ENCODE results near the gene SLC24A4. TPM values are rescaled to one million over a fixed set of nuclear protein-coding genes. Genes with fewer than 3 reads are reported as not detected.

SLC24A4 gene
- total and polyA plus RNA-seq, 4 donors = 5.8 to 11.8 (median 6.9) TPM

GRCh38 chr14:92437729-92438285, 114.8 kb downstream of the SLC24A4 start:
- Histone ChIP-seq H3K9me3 (ENCODE audit: control insufficient read depth, insufficient read depth, low read length) (peaks cover 3% of the 10 kb centered on the region), H3K4me3 (ENCODE audit: low read depth, low read length) (no peak overlapping the region), H3K27me3 (ENCODE audit: control insufficient read depth, insufficient read depth, low read length) (no peaks in the 10 kb centered on the region), H3K36me3 (ENCODE audit: control insufficient read depth, insufficient read depth, low read length) (no peaks in the 10 kb centered on the region), H3K4me1 (ENCODE audit: control insufficient read depth, insufficient read depth, low read length) (peaks cover 3% of the 10 kb centered on the region), H3K27ac (ENCODE audit: low read depth, low read length) (no peak overlapping the region)
- WGBS (ENCODE audit: insufficient coverage) = 67% methylated on average over 8 of the region's 12 CpGs
- peak in 1 of 6 donors; percentile 15 for DNase-seq (ENCODE audit: low read depth in 4 of 6, low spot score in 6 of 6)

GRCh38 chr14:92439537-92440344, 116.8 kb downstream of the SLC24A4 start:
- Histone ChIP-seq H3K4me3 (ENCODE audit: low read depth, low read length) (no peak overlapping the region), H3K27ac (ENCODE audit: low read depth, low read length) (no peak overlapping the region), H3K4me1 (ENCODE audit: control insufficient read depth, insufficient read depth, low read length) (peaks cover 9% of the 10 kb centered on the region), H3K27me3 (ENCODE audit: control insufficient read depth, insufficient read depth, low read length) (no peaks in the 10 kb centered on the region), H3K9me3 (ENCODE audit: control insufficient read depth, insufficient read depth, low read length) (no peaks in the 10 kb centered on the region), H3K36me3 (ENCODE audit: control insufficient read depth, insufficient read depth, low read length) (peaks cover 3% of the 10 kb centered on the region)
- DNase-seq (ENCODE audit: low read depth in 4 of 6, low spot score in 6 of 6) = no peak
- WGBS (ENCODE audit: insufficient coverage) = 72% methylated on average over 7 of the region's 12 CpGs

GRCh38 chr14:92440345-92441003, 117.5 kb downstream of the SLC24A4 start:
- Histone ChIP-seq H3K4me3 (ENCODE audit: low read depth, low read length) (no peak overlapping the region), H3K27ac (ENCODE audit: low read depth, low read length) (no peak overlapping the region), H3K27me3 (ENCODE audit: control insufficient read depth, insufficient read depth, low read length) (no peaks in the 10 kb centered on the region), H3K4me1 (ENCODE audit: control insufficient read depth, insufficient read depth, low read length) (peaks cover 9% of the 10 kb centered on the region), H3K9me3 (ENCODE audit: control insufficient read depth, insufficient read depth, low read length) (no peaks in the 10 kb centered on the region), H3K36me3 (ENCODE audit: control insufficient read depth, insufficient read depth, low read length) (peaks cover 3% of the 10 kb centered on the region)
- no peak for DNase-seq (ENCODE audit: low read depth in 4 of 6, low spot score in 6 of 6)
- WGBS (ENCODE audit: insufficient coverage) = 81% methylated on average over 7 of the region's 7 CpGs

- WGBS (ENCODE audit: insufficient coverage) = 87% methylated on average over 9 of the region's 10 CpGs
- Histone ChIP-seq H3K4me3 (ENCODE audit: low read depth, low read length) (no peak overlapping the region), H3K9me3 (ENCODE audit: control insufficient read depth, insufficient read depth, low read length) (no peaks in the 10 kb centered on the region), H3K36me3 (ENCODE audit: control insufficient read depth, insufficient read depth, low read length) (peaks cover 3% of the 10 kb centered on the region), H3K4me1 (ENCODE audit: control insufficient read depth, insufficient read depth, low read length) (peaks cover 9% of the 10 kb centered on the region), H3K27me3 (ENCODE audit: control insufficient read depth, insufficient read depth, low read length) (no peaks in the 10 kb centered on the region), H3K27ac (ENCODE audit: low read depth, low read length) (no peak overlapping the region)
- no peak for DNase-seq (ENCODE audit: low read depth in 4 of 6, low spot score in 6 of 6)
Measured at GRCh38 chr14:92441751-92442504, 119.0 kb downstream of the SLC24A4 start.

GRCh38 chr14:92443167-92443566, 120.2 kb downstream of the SLC24A4 start:
- H3K9me3 ChIP-seq (ENCODE audit: control insufficient read depth, insufficient read depth, low read length) = no peaks in the 10 kb centered on the region
- H3K27me3 ChIP-seq (ENCODE audit: control insufficient read depth, insufficient read depth, low read length) = no peaks in the 10 kb centered on the region
- 69% methylated on average over 13 of the region's 14 CpGs for WGBS (ENCODE audit: insufficient coverage)
- no peak overlapping the region for H3K4me3 ChIP-seq (ENCODE audit: low read depth, low read length)
- no peak overlapping the region for H3K27ac ChIP-seq (ENCODE audit: low read depth, low read length)
- peaks cover 9% of the 10 kb centered on the region for H3K4me1 ChIP-seq (ENCODE audit: control insufficient read depth, insufficient read depth, low read length)
- no peak for DNase-seq (ENCODE audit: low read depth in 4 of 6, low spot score in 6 of 6)
- peaks cover 3% of the 10 kb centered on the region for H3K36me3 ChIP-seq (ENCODE audit: control insufficient read depth, insufficient read depth, low read length)

- H3K27me3 ChIP-seq (ENCODE audit: control insufficient read depth, insufficient read depth, low read length) = no peaks in the 10 kb centered on the region
- H3K27ac ChIP-seq (ENCODE audit: low read depth, low read length) = no peak overlapping the region
- peaks cover 10% of the 10 kb centered on the region for H3K4me1 ChIP-seq (ENCODE audit: control insufficient read depth, insufficient read depth, low read length)
- no peak overlapping the region for H3K4me3 ChIP-seq (ENCODE audit: low read depth, low read length)
- no peaks in the 10 kb centered on the region for H3K9me3 ChIP-seq (ENCODE audit: control insufficient read depth, insufficient read depth, low read length)
- 91% methylated on average over 7 of the region's 8 CpGs for WGBS (ENCODE audit: insufficient coverage)
- no peak for DNase-seq (ENCODE audit: low read depth in 4 of 6, low spot score in 6 of 6)
- peaks cover 3% of the 10 kb centered on the region for H3K36me3 ChIP-seq (ENCODE audit: control insufficient read depth, insufficient read depth, low read length)
Measured at GRCh38 chr14:92443741-92444140, 120.8 kb downstream of the SLC24A4 start.

- WGBS (ENCODE audit: insufficient coverage) = 86% methylated on average over 5 of the region's 5 CpGs
Measured at GRCh38 chr14:92446771-92447170, 123.8 kb downstream of the SLC24A4 start.

GRCh38 chr14:92447416-92448197, 124.6 kb downstream of the SLC24A4 start:
- H3K9me3 ChIP-seq (ENCODE audit: control insufficient read depth, insufficient read depth, low read length) = no peaks in the 10 kb centered on the region
- peaks cover 11% of the 10 kb centered on the region for H3K36me3 ChIP-seq (ENCODE audit: control insufficient read depth, insufficient read depth, low read length)
- no peak for DNase-seq (ENCODE audit: low read depth in 4 of 6, low spot score in 6 of 6)
- no peak overlapping the region for H3K4me3 ChIP-seq (ENCODE audit: low read depth, low read length)
- H3K27me3 ChIP-seq (ENCODE audit: control insufficient read depth, insufficient read depth, low read length) = no peaks in the 10 kb centered on the region
- no peak overlapping the region for H3K27ac ChIP-seq (ENCODE audit: low read depth, low read length)
- WGBS (ENCODE audit: insufficient coverage) = 50% methylated on average over 8 of the region's 10 CpGs
- peaks cover 32% of the 10 kb centered on the region for H3K4me1 ChIP-seq (ENCODE audit: control insufficient read depth, insufficient read depth, low read length)

More at GRCh38 chr14:92446771-92447170, 123.8 kb downstream of the SLC24A4 start:
- Histone ChIP-seq H3K9me3 (ENCODE audit: control insufficient read depth, insufficient read depth, low read length) (no peaks in the 10 kb centered on the region), H3K27me3 (ENCODE audit: control insufficient read depth, insufficient read depth, low read length) (no peaks in the 10 kb centered on the region), H3K36me3 (ENCODE audit: control insufficient read depth, insufficient read depth, low read length) (peaks cover 11% of the 10 kb centered on the region), H3K27ac (ENCODE audit: low read depth, low read length) (no peak overlapping the region), H3K4me1 (ENCODE audit: control insufficient read depth, insufficient read depth, low read length) (peaks cover 29% of the 10 kb centered on the region), H3K4me3 (ENCODE audit: low read depth, low read length) (no peak overlapping the region)
- DNase-seq (ENCODE audit: low read depth in 4 of 6, low spot score in 6 of 6) = no peak

- H3K36me3 ChIP-seq (ENCODE audit: control insufficient read depth, insufficient read depth, low read length) = peaks cover 8% of the 10 kb centered on the region
- no peak overlapping the region for H3K27ac ChIP-seq (ENCODE audit: low read depth, low read length)
- H3K4me3 ChIP-seq (ENCODE audit: low read depth, low read length) = no peak overlapping the region
- DNase-seq (ENCODE audit: low read depth in 4 of 6, low spot score in 6 of 6) = no peak
- H3K27me3 ChIP-seq (ENCODE audit: control insufficient read depth, insufficient read depth, low read length) = no peaks in the 10 kb centered on the region
- 80% methylated on average over 4 of the region's 6 CpGs for WGBS (ENCODE audit: insufficient coverage)
- H3K9me3 ChIP-seq (ENCODE audit: control insufficient read depth, insufficient read depth, low read length) = no peaks in the 10 kb centered on the region
- H3K4me1 ChIP-seq (ENCODE audit: control insufficient read depth, insufficient read depth, low read length) = peaks cover 25% of the 10 kb centered on the region
Measured at GRCh38 chr14:92448786-92449185, 125.8 kb downstream of the SLC24A4 start.

Measured in spinal cord (tissue), 10 donors.